Astrocyte of the cerebellum (primary cell): ENCODE data around the gene LIPE.

Experiments
- DNase-seq: peaks from one replicate; pipeline ENCODE4 v3.0.0-alpha.2; 2011; ENCODE audit warnings: low read depth
- H3K4me3 ChIP-seq: 2 replicates; pipeline ENCODE4 v1.5.1; 2011; ENCODE audit warnings: mild to moderate bottlenecking, low read depth, low read length, moderate library complexity
- CTCF ChIP-seq: IDR thresholded peaks from 2 replicates; pipeline ENCODE4 v1.5.1; 2012; ENCODE audit warnings: low read length, low read depth, moderate library complexity, mild to moderate bottlenecking; ENCODE audit errors: missing control alignments
- in situ Hi-C: cut with HindIII; loops from 2 replicates; pipeline ENCODE4 v1.10.0; 2017; ENCODE audit warnings: low sequenced_read_pairs

LIPE gene

GRCh38 chr19:42370626-42371175, 56.5 kb downstream of the LIPE start:
- no peak for DNase-seq
- no peak overlapping the region for H3K4me3 ChIP-seq
- TF ChIP-seq CTCF = no peak
- in situ Hi-C loops = no loop called here

- H3K4me3 ChIP-seq = no peak overlapping the region
- TF ChIP-seq CTCF = no peak
- no peak for DNase-seq
- in situ Hi-C loops = no loop called here
Observed at GRCh38 chr19:42370068-42370520, 57.1 kb downstream of the LIPE start.

- no peak for DNase-seq
- no peak for TF ChIP-seq CTCF
- in situ Hi-C loops = no loop called here
- no peak overlapping the region for H3K4me3 ChIP-seq
Observed at GRCh38 chr19:42369433-42370067, 57.6 kb downstream of the LIPE start.

GRCh38 chr19:42368765-42369164, 58.4 kb downstream of the LIPE start:
- no peak for DNase-seq
- in situ Hi-C loops = no loop called here
- TF ChIP-seq CTCF = no peak

GRCh38 chr19:42368360-42368759, 58.8 kb downstream of the LIPE start:
- H3K4me3 ChIP-seq = no peak overlapping the region
- no peak for DNase-seq
- in situ Hi-C loops = no loop called here
- no peak for TF ChIP-seq CTCF

More at GRCh38 chr19:42368765-42369164, 58.4 kb downstream of the LIPE start:
- no peak overlapping the region for H3K4me3 ChIP-seq

- H3K4me3 ChIP-seq = no peak overlapping the region
- no peak for DNase-seq
- TF ChIP-seq CTCF = no peak
- in situ Hi-C loops = no loop called here
Observed at GRCh38 chr19:42367929-42368328, 59.3 kb downstream of the LIPE start.
